LoVo (cell line): Measurements from ENCODE around the gene COQ10B.

Experiments used
- DNase-seq: peaks from one replicate; pipeline ENCODE4 v3.0.0-alpha.2; 2016; ENCODE audit warnings: low spot score

COQ10B gene

GRCh38 chr2:197500503-197501131 lies 47.3 kb downstream of the COQ10B start:
- DNase-seq, result no peak

- no peak for DNase-seq
Measured at GRCh38 chr2:197502201-197502600, 48.8 kb downstream of the COQ10B start.

GRCh38 chr2:197502685-197503084 lies 49.3 kb downstream of the COQ10B start:
- no peak for DNase-seq

- no peak for DNase-seq
Measured at GRCh38 chr2:197504000-197504399, 50.6 kb downstream of the COQ10B start.

- DNase-seq, result no peak
Measured at GRCh38 chr2:197504512-197504911, 51.2 kb downstream of the COQ10B start.

- DNase-seq, result no peak
Measured at GRCh38 chr2:197506658-197507057, 53.3 kb downstream of the COQ10B start.

- DNase-seq, result no peak
Measured at GRCh38 chr2:197513915-197514314, 60.6 kb downstream of the COQ10B start.

- no peak for DNase-seq
Measured at GRCh38 chr2:197514754-197515153, 61.4 kb downstream of the COQ10B start.

- DNase-seq, result peak; percentile 39
Measured at GRCh38 chr2:197515315-197515738, 62.0 kb downstream of the COQ10B start.

GRCh38 chr2:197515739-197516392 lies 62.5 kb downstream of the COQ10B start, which contains the start of gene MOB4:
Gene MOB4 (plus strand): TSS chr2:197516066. CDS start chr2:197516087, 21 bp downstream.
- peak; percentile 97 for DNase-seq

- no peak for DNase-seq
Measured at GRCh38 chr2:197516393-197516761, 63.0 kb downstream of the COQ10B start.

GRCh38 chr2:197517150-197517549 lies 63.8 kb downstream of the COQ10B start:
- DNase-seq, result no peak
